Lower lobe of right lung (tissue), 2 donors: ENCODE results near the gene NEURL4. TPM values are rescaled to one million over a fixed set of nuclear protein-coding genes. Genes with fewer than 3 reads are reported as not detected.

Source experiments
- ATAC-seq, 2 donors: fragments of 200-7000 bp; cut with Tn5 transposase; one replicate each; pipeline ENCODE4 v1.9.1; 2020 to 2022; ENCODE audit warnings: mild to moderate bottlenecking in 2 of 2, moderate library complexity in 2 of 2
- DNase-seq: peaks from one replicate; pipeline ENCODE4 v3.0.0-alpha.2; 2020
- H3K27ac ChIP-seq: fragments of 200-600 bp; one replicate; pipeline ENCODE4 v1.8.0; 2022
- H3K27me3 ChIP-seq: fragments of 200-600 bp; one replicate; pipeline ENCODE4 v1.8.0; 2022; ENCODE audit warnings: low read depth
- H3K36me3 ChIP-seq: fragments of 200-600 bp; one replicate; pipeline ENCODE4 v1.8.0; 2022; ENCODE audit warnings: mild to moderate bottlenecking
- H3K4me1 ChIP-seq: fragments of 200-600 bp; one replicate; pipeline ENCODE4 v1.8.0; 2022
- H3K4me3 ChIP-seq: fragments of 200-600 bp; one replicate; pipeline ENCODE4 v1.8.0; 2022; ENCODE audit warnings: mild to moderate bottlenecking
- H3K9me3 ChIP-seq: fragments of 200-600 bp; one replicate; pipeline ENCODE4 v1.8.0; 2022
- CTCF ChIP-seq: fragments of 200-600 bp; IDR thresholded peaks from one replicate; pipeline ENCODE4 v1.8.0; 2022; ENCODE audit warnings: antibody characterized with exemption, mild to moderate bottlenecking
- intact Hi-C: fragments of 100-400 bp; cut with DNase I; formaldehyde crosslinking; loops from one replicate; pipeline ENCODE4 v1.11.0; 2022
- total RNA-seq: library from RNA; stranded (reverse); fragmentation: NEBNext Ultra II Directional; extraction: Animal tissue kit (Norgen Biotek cat#: 25700); gene quantifications from one replicate; pipeline ENCODE4 v1.2.1, GENCODE V29; 2021
- donor health status: DM: no; HTN: yes; CAD: no; lungs with severe emphysema.

Gene NEURL4
- total RNA-seq, 1 donor from 2014 or later = 35.2 TPM

DNA sequence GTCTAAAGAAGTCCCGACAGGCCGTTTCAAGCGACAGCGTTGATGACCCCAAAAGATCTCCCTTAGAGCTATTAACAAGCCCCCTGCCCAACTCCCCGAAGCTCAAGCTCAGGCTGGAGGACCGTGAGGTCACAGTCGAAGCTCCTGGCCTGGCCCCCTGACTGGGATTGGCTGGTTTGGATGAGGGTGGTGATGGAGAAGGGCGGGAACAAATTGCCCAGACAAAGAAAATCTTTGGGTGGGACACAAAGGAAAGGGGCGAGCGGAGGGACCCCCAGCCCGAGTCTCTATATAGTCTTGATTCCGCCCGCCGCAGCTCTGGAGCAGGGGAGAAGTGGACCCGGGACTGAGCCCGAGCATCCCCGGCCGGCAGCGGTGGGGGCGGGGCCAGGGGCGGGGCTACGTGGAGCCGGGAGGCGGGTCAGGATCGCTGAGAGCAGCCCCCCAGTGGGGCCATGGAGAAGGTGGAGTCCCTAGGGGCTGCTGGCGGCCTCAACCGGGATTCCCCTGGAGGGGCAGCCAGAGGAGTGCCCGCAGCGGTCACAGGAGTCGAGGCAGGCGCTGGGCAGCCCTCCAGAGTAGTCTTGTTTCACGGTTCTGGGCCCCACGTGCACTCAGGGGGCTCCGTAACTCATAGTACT is 982 bp upstream of the NEURL4 start:
- Histone ChIP-seq H3K4me1 (peaks cover 22% of the 10 kb centered on the region), H3K27ac (peak overlapping the region; percentile 89), H3K9me3 (no peaks in the 10 kb centered on the region), H3K27me3 (no peaks in the 10 kb centered on the region), H3K4me3 (peak overlapping the region; percentile 90), H3K36me3 (peaks cover 17% of the 10 kb centered on the region)
- peak; percentile 83 for DNase-seq
- peak; percentile 67 to 80 for ATAC-seq
- intact Hi-C loops = no loop called here
- no peak for TF ChIP-seq CTCF

GRCh38 chr17:7329374-7329996 is 350 bp upstream of the NEURL4 start:
- ATAC-seq = peak; percentile 92 to 96

GRCh38 chr17:7328009-7328408 is 1.1 kb downstream of the NEURL4 start:
- intact Hi-C loops = no loop called here
- Histone ChIP-seq H3K27ac (no peak overlapping the region), H3K27me3 (no peaks in the 10 kb centered on the region), H3K36me3 (peaks cover 38% of the 10 kb centered on the region), H3K4me1 (peaks cover 22% of the 10 kb centered on the region), H3K9me3 (no peaks in the 10 kb centered on the region), H3K4me3 (peak overlapping the region; percentile 90)
- ATAC-seq (no peak), DNase-seq (no peak)
- TF ChIP-seq CTCF = no peak

More at GRCh38 chr17:7329374-7329996, 350 bp upstream of the NEURL4 start:
- peak; percentile 99 for DNase-seq
- Histone ChIP-seq H3K27ac (peak overlapping the region; percentile 89), H3K9me3 (no peaks in the 10 kb centered on the region), H3K4me1 (peaks cover 22% of the 10 kb centered on the region), H3K27me3 (no peaks in the 10 kb centered on the region), H3K36me3 (peaks cover 23% of the 10 kb centered on the region), H3K4me3 (peak overlapping the region; percentile 90)
- intact Hi-C loops = no loop called here
- no peak for TF ChIP-seq CTCF

- intact Hi-C loops = no loop called here
- TF ChIP-seq CTCF = no peak
- Histone ChIP-seq H3K4me3 (no peak overlapping the region), H3K4me1 (peaks cover 22% of the 10 kb centered on the region), H3K36me3 (peaks cover 43% of the 10 kb centered on the region), H3K27me3 (no peaks in the 10 kb centered on the region), H3K9me3 (no peaks in the 10 kb centered on the region), H3K27ac (no peak overlapping the region)
- ATAC-seq (no peak), DNase-seq (no peak)
Observed at GRCh38 chr17:7327501-7327900, 1.6 kb downstream of the NEURL4 start.

GRCh38 chr17:7327056-7327455 is 2.1 kb downstream of the NEURL4 start:
- DNase-seq = no peak
- intact Hi-C loops = no loop called here
- peaks cover 48% of the 10 kb centered on the region for H3K36me3 ChIP-seq

More at GRCh38 chr17:7327056-7327455, 2.1 kb downstream of the NEURL4 start:
- Histone ChIP-seq H3K9me3 (no peaks in the 10 kb centered on the region), H3K4me1 (peaks cover 22% of the 10 kb centered on the region), H3K27ac (no peak overlapping the region), H3K4me3 (no peak overlapping the region), H3K27me3 (no peaks in the 10 kb centered on the region)
- no peak for ATAC-seq
- TF ChIP-seq CTCF = no peak
